GM23338 (cell line): ENCODE results near the gene CENPP. TPM values are rescaled to one million over a fixed set of nuclear protein-coding genes. Genes with fewer than 3 reads are reported as not detected.

Source experiments
- ATAC-seq: fragments of 200-7000 bp; cut with Tn5 transposase; 3 replicates; pipeline ENCODE4 v1.9.1; 2020
- DNase-seq: peaks from one replicate; pipeline ENCODE4 v3.0.0-alpha.2; 2015; ENCODE audit warnings: low spot score
- H2AFZ ChIP-seq: fragments of 200-600 bp; sonication (generic); 2 replicates; pipeline ENCODE4 v1.8.0; 2016; ENCODE audit warnings: antibody characterized with exemption, mild to moderate bottlenecking, moderate library complexity
- H3F3A ChIP-seq: fragments of 200-600 bp; sonication (generic); replicated peaks from 2 replicates; pipeline ENCODE4 v1.8.0; 2017; ENCODE audit warnings: antibody characterized with exemption, mixed run types, low read depth
- H3K27ac ChIP-seq: fragments of 200-600 bp; sonication (generic); 2 replicates; pipeline ENCODE4 v1.6.1; 2016; ENCODE audit warnings: low read depth
- H3K27me3 ChIP-seq: fragments of 200-600 bp; sonication (generic); 2 replicates; pipeline ENCODE4 v1.8.0; 2016; ENCODE audit warnings: mild to moderate bottlenecking, mixed run types, moderate library complexity; ENCODE audit not compliant: insufficient read depth
- H3K36me3 ChIP-seq: fragments of 200-600 bp; sonication (generic); 2 replicates; pipeline ENCODE4 v1.8.0; 2016; ENCODE audit warnings: mild to moderate bottlenecking; ENCODE audit not compliant: insufficient read depth
- H3K4me1 ChIP-seq: fragments of 200-600 bp; sonication (generic); 2 replicates; pipeline ENCODE4 v1.8.0; 2016; ENCODE audit warnings: mild to moderate bottlenecking, moderate library complexity; ENCODE audit not compliant: insufficient read depth
- H3K4me2 ChIP-seq: fragments of 200-600 bp; sonication (generic); 2 replicates; pipeline ENCODE4 v1.7.1; 2017; ENCODE audit warnings: mixed run types
- H3K4me3 ChIP-seq: fragments of 200-600 bp; sonication (generic); 2 replicates; pipeline ENCODE4 v1.6.1; 2016; ENCODE audit warnings: mixed run types
- H3K79me2 ChIP-seq: fragments of 200-600 bp; sonication (generic); replicated peaks from 2 replicates; pipeline ENCODE4 v1.8.0; 2017; ENCODE audit warnings: mild to moderate bottlenecking; ENCODE audit not compliant: insufficient read depth
- H3K9me2 ChIP-seq: fragments of 200-600 bp; sonication (generic); 2 replicates; pipeline ENCODE4 v1.8.0; 2017; ENCODE audit not compliant: insufficient read depth
- H4K20me1 ChIP-seq: fragments of 200-600 bp; sonication (generic); replicated peaks from 2 replicates; pipeline ENCODE4 v1.8.0; 2017; ENCODE audit warnings: mild to moderate bottlenecking; ENCODE audit not compliant: insufficient read depth
- H3K27ac Mint-ChIP-seq: 2 replicates; pipeline ENCODE4 v1.8.0; 2020; ENCODE audit warnings: inconsistent platforms, mild to moderate bottlenecking, moderate library complexity, mixed read lengths
- H3K27me3 Mint-ChIP-seq: 3 replicates; pipeline ENCODE4 v1.8.0; 2022; ENCODE audit warnings: low read depth, mild to moderate bottlenecking, moderate library complexity, mixed read lengths, inconsistent platforms; ENCODE audit not compliant: insufficient read depth, poor library complexity
- H3K36me3 Mint-ChIP-seq: 3 replicates; pipeline ENCODE4 v1.8.0; 2021; ENCODE audit warnings: low read depth, mild to moderate bottlenecking, inconsistent platforms, moderate library complexity, mixed read lengths
- H3K4me1 Mint-ChIP-seq: 3 replicates; pipeline ENCODE4 v1.8.0; 2020; ENCODE audit warnings: mild to moderate bottlenecking, inconsistent platforms, mixed read lengths
- H3K4me3 Mint-ChIP-seq: 3 replicates; pipeline ENCODE4 v1.8.0; 2021; ENCODE audit warnings: moderate library complexity, mild to moderate bottlenecking, inconsistent platforms, mixed read lengths
- H3K9me3 Mint-ChIP-seq: 3 replicates; pipeline ENCODE4 v1.8.0; 2020; ENCODE audit warnings: moderate library complexity, mild to moderate bottlenecking, inconsistent platforms, mixed read lengths
- CTCF ChIP-seq, 2 experiments: fragments of 200-600 bp in 1 of 2; sonication (generic) in 1 of 2; conservative IDR thresholded peaks; 2 replicates each; pipeline versions ENCODE4 v1.5.1 to v1.6.1; 2016 to 2017; ENCODE audit warnings: antibody characterized with exemption in 2 of 2, low read depth in 2 of 2, mild to moderate bottlenecking in 2 of 2, moderate library complexity in 1 of 2
- EZH2 ChIP-seq: fragments of 200-600 bp; sonication (generic); IDR thresholded peaks from one replicate; pipeline ENCODE4 v1.8.0; 2017; ENCODE audit warnings: antibody characterized with exemption, mild to moderate bottlenecking, low read depth; ENCODE audit not compliant: unreplicated experiment
- EZH2phosphoT487 ChIP-seq: fragments of 200-600 bp; sonication (generic); IDR thresholded peaks from one replicate; pipeline ENCODE4 v1.8.1; 2018; ENCODE audit warnings: antibody characterized with exemption; ENCODE audit not compliant: unreplicated experiment
- JUNB ChIP-seq: IDR thresholded peaks from one replicate; pipeline ENCODE4 v1.6.1; 2016; ENCODE audit warnings: antibody characterized with exemption; ENCODE audit not compliant: unreplicated experiment
- NANOG ChIP-seq: IDR thresholded peaks from 2 replicates; pipeline ENCODE4 v1.6.1; 2016; ENCODE audit warnings: antibody characterized with exemption, borderline replicate concordance
- REST ChIP-seq: IDR thresholded peaks from one replicate; pipeline ENCODE4 v1.6.1; 2018; ENCODE audit warnings: antibody characterized with exemption; ENCODE audit not compliant: unreplicated experiment
- ZNF114 ChIP-seq: fragments of 250-450 bp; sonication (Bioruptor Pico); IDR thresholded peaks from 2 replicates; pipeline ENCODE4 v1.5.0; 2020; ENCODE audit warnings: mild to moderate bottlenecking, moderate library complexity
- ZNF331 ChIP-seq: fragments of 250-450 bp; sonication (Bioruptor Pico); IDR thresholded peaks from 2 replicates; pipeline ENCODE4 v1.5.0; 2020; ENCODE audit warnings: low read depth, mild to moderate bottlenecking, moderate library complexity
- polyA plus RNA-seq: library from polyadenylated mRNA; unstranded; fragments of >200 nt; fragmentation: Nextera tagmentation; extraction: Ambion mirVana; gene quantifications from 2 replicates; pipeline ENCODE4 v1.2.1, GENCODE V29; 2016
- total RNA-seq: library from RNA; depleted of rRNA; stranded (reverse); fragments of >200 nt; shearing (Covaris generic); gene quantifications from 2 replicates; pipeline ENCODE4 v1.2.3, GENCODE V29; 2014

CENPP gene
- total and polyA plus RNA-seq, 2 experiments from 2014 or later = 11.0 to 12.6 TPM

- no peaks in the 10 kb centered on the region for H3F3A ChIP-seq
- H3K4me3 ChIP-seq = no peak overlapping the region
- H3K9me3 Mint-ChIP-seq = no peaks in the 10 kb centered on the region
- TF ChIP-seq ZNF114 (CRISPR knock-in tag) (no peak), NANOG (no peak), JUNB (no peak), EZH2phosphoT487 (no peak), EZH2 (no peak), ZNF331 (no peak), CTCF (conservative IDR thresholded peaks at IDR 0.05; ENCODE audit: low read depth in 2 of 2) (no peak)
- ATAC-seq (no peak), DNase-seq (no peak)
- no peaks in the 10 kb centered on the region for H3K9me2 ChIP-seq
- H3K27ac ChIP-seq = no peak overlapping the region
- H3K27ac Mint-ChIP-seq = no peak overlapping the region
- H3K79me2 ChIP-seq = no peaks in the 10 kb centered on the region
- peaks cover 6% of the 10 kb centered on the region for H3K27me3 Mint-ChIP-seq
- H3K27me3 ChIP-seq = no peaks in the 10 kb centered on the region
- no peak overlapping the region for H3K4me3 Mint-ChIP-seq
- H3K36me3 ChIP-seq = no peaks in the 10 kb centered on the region
- no peaks in the 10 kb centered on the region for H4K20me1 ChIP-seq
- no peak overlapping the region for H3K4me2 ChIP-seq
- H2AFZ ChIP-seq = no peak overlapping the region
- no peaks in the 10 kb centered on the region for H3K36me3 Mint-ChIP-seq
- peaks cover 6% of the 10 kb centered on the region; the same call in 2 of the 3 replicates for H3K4me1 Mint-ChIP-seq
- peaks cover 7% of the 10 kb centered on the region; the same call in 1 of the 2 replicates for H3K4me1 ChIP-seq
These were observed 190.8 kb downstream of the CENPP start for GRCh38 chr9:92516521-92516920.

- ATAC-seq (peak; percentile 87), DNase-seq (peak; percentile 23)
- Mint-ChIP-seq H3K36me3 (no peaks in the 10 kb centered on the region), H3K27ac (no peak overlapping the region), H3K4me1 (peaks cover 6% of the 10 kb centered on the region; the same call in 2 of the 3 replicates), H3K9me3 (no peaks in the 10 kb centered on the region), H3K27me3 (peaks cover 6% of the 10 kb centered on the region), H3K4me3 (no peak overlapping the region)
- Histone ChIP-seq H2AFZ (no peak overlapping the region), H3K9me2 (no peaks in the 10 kb centered on the region), H3K36me3 (no peaks in the 10 kb centered on the region), H3K4me1 (peaks cover 7% of the 10 kb centered on the region; the same call in 1 of the 2 replicates), H4K20me1 (no peaks in the 10 kb centered on the region), H3K4me2 (0 out of 2 replicates have a peak overlapping the region, but pooled peaks have one; percentile 17), H3K27ac (no peak overlapping the region), H3K27me3 (no peaks in the 10 kb centered on the region), H3K4me3 (no peak overlapping the region), H3K79me2 (no peaks in the 10 kb centered on the region), H3F3A (no peaks in the 10 kb centered on the region)
- TF ChIP-seq EZH2phosphoT487 (no peak), EZH2 (no peak)
These were observed 191.3 kb downstream of the CENPP start for GRCh38 chr9:92517046-92517445.

- no peak for ATAC-seq
- H3K4me3 Mint-ChIP-seq = no peak overlapping the region
- Histone ChIP-seq H3K27me3 (no peaks in the 10 kb centered on the region), H3K4me2 (no peak overlapping the region), H3K79me2 (no peaks in the 10 kb centered on the region), H3K36me3 (no peaks in the 10 kb centered on the region), H2AFZ (no peak overlapping the region), H3K4me1 (peaks cover 7% of the 10 kb centered on the region; the same call in 1 of the 2 replicates), H3K9me2 (no peaks in the 10 kb centered on the region), H3F3A (no peaks in the 10 kb centered on the region), H3K27ac (no peak overlapping the region), H3K4me3 (no peak overlapping the region), H4K20me1 (no peaks in the 10 kb centered on the region)
- no peaks in the 10 kb centered on the region for H3K36me3 Mint-ChIP-seq
- peaks cover 6% of the 10 kb centered on the region for H3K27me3 Mint-ChIP-seq
- H3K27ac Mint-ChIP-seq = no peak overlapping the region
- H3K4me1 Mint-ChIP-seq = peaks cover 6% of the 10 kb centered on the region; the same call in 2 of the 3 replicates
- no peaks in the 10 kb centered on the region for H3K9me3 Mint-ChIP-seq
- no peak for DNase-seq
- TF ChIP-seq REST (no peak), ZNF331 (no peak)
These were observed 192.4 kb downstream of the CENPP start for GRCh38 chr9:92518199-92518598.
